GM12874 (cell line): ENCODE results near the gene SLC16A6.

ENCODE experiments used
- CTCF ChIP-seq: IDR thresholded peaks from 2 replicates; pipeline ENCODE4 v1.5.1; 2011; ENCODE audit warnings: low read depth, mild to moderate bottlenecking, control low read depth, low read length, moderate library complexity; ENCODE audit not compliant: insufficient read depth

The SLC16A6 gene

GRCh38 chr17:68305142-68305541 is 14.2 kb upstream of the SLC16A6 start:
- TF ChIP-seq CTCF = no peak

GRCh38 chr17:68304706-68305105 is 13.8 kb upstream of the SLC16A6 start:
- no peak for TF ChIP-seq CTCF

- no peak for TF ChIP-seq CTCF
These were observed 11.7 kb upstream of the SLC16A6 start for GRCh38 chr17:68302666-68303065.

- no peak for TF ChIP-seq CTCF
These were observed 11.2 kb upstream of the SLC16A6 start for GRCh38 chr17:68302066-68302564.

GRCh38 chr17:68301438-68301959 is 10.6 kb upstream of the SLC16A6 start:
- TF ChIP-seq CTCF = no peak

- no peak for TF ChIP-seq CTCF
These were observed 8.9 kb upstream of the SLC16A6 start for GRCh38 chr17:68299817-68300216.

- no peak for TF ChIP-seq CTCF
These were observed 7.7 kb upstream of the SLC16A6 start for GRCh38 chr17:68298601-68299000.
